IPS-NIHi11 (cell line): ENCODE results near the gene TNRC18.
"Not testable (repeated sequence)": the region's sequence is repeated elsewhere in the genome, so short reads cannot be mapped to it uniquely, and the experiment has no call there.

Experiments used
- DNase-seq: peaks from one replicate; pipeline ENCODE4 v3.0.0; 2012; ENCODE audit warnings: mixed read lengths, low spot score

The TNRC18 gene

GRCh38 chr7:5291301-5291700 is 132.3 kb downstream of the TNRC18 start:
- no peak for DNase-seq

GRCh38 chr7:5289355-5289754 is 134.3 kb downstream of the TNRC18 start:
- no peak for DNase-seq

- not testable (repeated sequence) for DNase-seq
Observed at GRCh38 chr7:5288560-5288959, 135.1 kb downstream of the TNRC18 start.

GRCh38 chr7:5287802-5288201 is 135.8 kb downstream of the TNRC18 start:
- DNase-seq = no peak

GRCh38 chr7:5287373-5287772 is 136.3 kb downstream of the TNRC18 start:
- not testable (repeated sequence) for DNase-seq

GRCh38 chr7:5286933-5287332 is 136.7 kb downstream of the TNRC18 start:
- DNase-seq = no peak

GRCh38 chr7:5284304-5285281 is 139.0 kb downstream of the TNRC18 start:
- peak; percentile 87 for DNase-seq

GRCh38 chr7:5283421-5284303 is 140.0 kb downstream of the TNRC18 start:
- no peak for DNase-seq

GRCh38 chr7:5282543-5283316 is 140.9 kb downstream of the TNRC18 start, which contains the start of gene SLC29A4:
TSS of gene SLC29A4 (plus strand) at chr7:5282943. CDS start at chr7:5287817, 4,874 bp downstream.
- no peak for DNase-seq

GRCh38 chr7:5281598-5282500 is 141.8 kb downstream of the TNRC18 start:
- peak; percentile 50 for DNase-seq

- no peak for DNase-seq
Observed at GRCh38 chr7:5279734-5280133, 143.9 kb downstream of the TNRC18 start.

GRCh38 chr7:5278766-5279165 is 144.9 kb downstream of the TNRC18 start:
- DNase-seq = no peak

GRCh38 chr7:5276611-5277010 is 147.0 kb downstream of the TNRC18 start:
- DNase-seq = no peak

GRCh38 chr7:5276123-5276522 is 147.5 kb downstream of the TNRC18 start:
- DNase-seq = not testable (repeated sequence)

- DNase-seq = not testable (repeated sequence)
Observed at GRCh38 chr7:5275510-5275909, 148.1 kb downstream of the TNRC18 start.

- DNase-seq = not testable (repeated sequence)
Observed at GRCh38 chr7:5274985-5275431, 148.6 kb downstream of the TNRC18 start.

- no peak for DNase-seq
Observed at GRCh38 chr7:5274441-5274840, 149.2 kb downstream of the TNRC18 start.

- DNase-seq = not testable (repeated sequence)
Observed at GRCh38 chr7:5273831-5274405, 149.7 kb downstream of the TNRC18 start.

GRCh38 chr7:5270788-5271187 is 152.8 kb downstream of the TNRC18 start:
- DNase-seq = no peak

- not testable (repeated sequence) for DNase-seq
Observed at GRCh38 chr7:5269992-5270657, 153.5 kb downstream of the TNRC18 start.
